ENCODE data around the gene MACROD2.

Gene MACROD2

DNA sequence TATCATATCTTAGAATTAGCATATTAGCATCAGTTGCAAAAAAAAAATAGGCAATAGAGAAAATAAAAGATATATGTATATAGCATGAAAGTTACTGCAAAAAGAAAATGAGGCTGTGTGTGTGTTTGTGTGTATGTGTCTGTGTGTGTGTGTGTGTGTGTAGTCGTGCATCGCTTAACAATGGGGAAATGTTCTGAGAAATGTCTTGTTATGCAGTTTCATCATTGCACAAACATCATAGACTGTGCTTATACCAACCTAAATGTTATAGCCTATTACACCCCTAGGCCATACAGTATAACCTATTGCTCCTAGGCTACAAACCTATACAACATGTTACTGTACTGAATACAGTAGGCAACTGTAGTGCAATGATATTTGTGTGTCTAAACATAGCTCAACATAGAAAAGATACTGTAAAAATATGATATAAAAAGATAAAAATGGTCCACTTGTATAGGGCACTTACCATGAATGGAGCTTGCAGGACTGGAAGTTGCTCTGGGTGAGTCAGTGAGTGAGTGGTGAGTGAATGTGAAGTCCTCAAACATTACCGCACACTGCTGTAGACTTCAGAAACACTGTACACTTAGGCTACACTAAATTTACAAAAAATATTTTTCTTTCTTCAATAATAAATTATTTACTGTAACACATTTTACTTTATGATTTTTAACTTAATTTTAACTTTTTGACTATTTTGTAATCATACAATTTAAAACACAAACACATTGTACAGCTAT is 1772.9 kb downstream of the MACROD2 start:
- Histone ChIP-seq H3K79me2 (no peaks in the 10 kb centered on the region), H3K9me3 (ENCODE audit: control insufficient read depth, low read length) (no peaks in the 10 kb centered on the region), H3K27me3 (ENCODE audit: control insufficient read depth, insufficient read depth, low read length) (no peaks in the 10 kb centered on the region), H3K4me1 (no peaks in the 10 kb centered on the region), H3K27ac (no peak overlapping the region), H3K36me3 (ENCODE audit: control insufficient read depth, insufficient read depth, low read length) (no peaks in the 10 kb centered on the region), H3K4me3 (ENCODE audit: low read depth, low read length) (no peak overlapping the region), H2AFZ (no peak overlapping the region), H3K9ac (no peak overlapping the region), H3K4me2 (ENCODE audit: low read length) (no peak overlapping the region)
- TF ChIP-seq CTCF (IDR thresholded peaks at IDR 0.05), result no peak

GRCh38 chr20:15772826-15773225 is 1777.5 kb downstream of the MACROD2 start:
- TF ChIP-seq CTCF (IDR thresholded peaks at IDR 0.05), result no peak
- Histone ChIP-seq H3K79me2 (no peaks in the 10 kb centered on the region), H3K4me2 (ENCODE audit: low read length) (no peak overlapping the region), H2AFZ (no peak overlapping the region), H3K9ac (no peak overlapping the region), H3K4me1 (no peaks in the 10 kb centered on the region), H3K27ac (no peak overlapping the region), H3K27me3 (ENCODE audit: control insufficient read depth, insufficient read depth, low read length) (no peaks in the 10 kb centered on the region), H3K4me3 (ENCODE audit: low read depth, low read length) (no peak overlapping the region), H3K36me3 (ENCODE audit: control insufficient read depth, insufficient read depth, low read length) (no peaks in the 10 kb centered on the region), H3K9me3 (ENCODE audit: control insufficient read depth, low read length) (no peaks in the 10 kb centered on the region)

- Histone ChIP-seq H3K27ac (no peak overlapping the region), H3K79me2 (no peaks in the 10 kb centered on the region), H3K27me3 (ENCODE audit: control insufficient read depth, insufficient read depth, low read length) (no peaks in the 10 kb centered on the region), H3K4me3 (ENCODE audit: low read depth, low read length) (no peak overlapping the region), H3K36me3 (ENCODE audit: control insufficient read depth, insufficient read depth, low read length) (no peaks in the 10 kb centered on the region), H3K9me3 (ENCODE audit: control insufficient read depth, low read length) (no peaks in the 10 kb centered on the region), H3K4me2 (ENCODE audit: low read length) (no peak overlapping the region), H3K4me1 (no peaks in the 10 kb centered on the region), H2AFZ (no peak overlapping the region), H3K9ac (no peak overlapping the region)
- TF ChIP-seq CTCF (IDR thresholded peaks at IDR 0.05), result no peak
Observed at GRCh38 chr20:15774926-15775325, 1779.6 kb downstream of the MACROD2 start.

- H3K4me1 ChIP-seq, result no peaks in the 10 kb centered on the region
- H3K4me2 ChIP-seq (ENCODE audit: low read length), result no peak overlapping the region
- H2AFZ ChIP-seq, result no peak overlapping the region
- no peak overlapping the region for H3K27ac ChIP-seq
- no peaks in the 10 kb centered on the region for H3K27me3 ChIP-seq (ENCODE audit: control insufficient read depth, insufficient read depth, low read length)
- no peak overlapping the region for H3K9ac ChIP-seq
- H3K4me3 ChIP-seq (ENCODE audit: low read depth, low read length), result no peak overlapping the region
- no peaks in the 10 kb centered on the region for H3K9me3 ChIP-seq (ENCODE audit: control insufficient read depth, low read length)
- H3K79me2 ChIP-seq, result no peaks in the 10 kb centered on the region
- no peak for TF ChIP-seq CTCF (IDR thresholded peaks at IDR 0.05)
- H3K36me3 ChIP-seq (ENCODE audit: control insufficient read depth, insufficient read depth, low read length), result no peaks in the 10 kb centered on the region
Observed at GRCh38 chr20:15776770-15777466, 1781.6 kb downstream of the MACROD2 start.

All from parathyroid adenoma (tissue), 2 donors.